HG03565 (cell line): Measurements from ENCODE around the gene SARDH.
"Not testable (repeated sequence)": the region's sequence is repeated elsewhere in the genome, so short reads cannot be mapped to it uniquely, and the experiment has no call there.

Experiments used
- ATAC-seq: cut with Tn5 transposase; IDR thresholded peaks from one replicate; pipeline ENCODE4 v1.9.1; 2021; ENCODE audit warnings: mild to moderate bottlenecking, moderate library complexity; ENCODE audit not compliant: unreplicated experiment

The SARDH gene

GRCh38 chr9:133635098-133635497 is 103.1 kb downstream of the SARDH start:
- no peak for ATAC-seq

- no peak for ATAC-seq
Measured at GRCh38 chr9:133634081-133634691, 104.0 kb downstream of the SARDH start.

DNA sequence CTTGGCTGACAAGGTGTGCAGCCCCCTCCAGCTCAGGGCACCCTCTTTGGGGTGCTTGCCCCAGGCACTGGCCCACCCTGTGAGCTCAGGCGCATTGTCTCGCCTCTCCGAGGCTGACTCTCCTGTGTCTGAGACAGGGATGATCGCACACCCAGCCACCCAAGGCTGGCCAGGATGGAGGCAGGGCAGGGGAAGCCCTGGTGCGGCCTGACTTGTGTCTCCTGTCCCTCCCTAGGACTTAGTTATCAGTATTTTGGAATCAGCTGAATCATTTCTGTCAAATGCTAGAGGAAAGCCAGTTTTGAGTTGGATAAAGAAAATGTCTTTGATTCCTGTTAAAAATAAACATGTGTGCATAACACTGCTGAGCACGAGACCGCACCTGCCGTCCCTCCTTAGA is 104.5 kb downstream of the SARDH start:
- no peak for ATAC-seq

GRCh38 chr9:133632806-133633680 is 105.1 kb downstream of the SARDH start:
- no peak for ATAC-seq

- no peak for ATAC-seq
Measured at GRCh38 chr9:133631111-133631510, 107.0 kb downstream of the SARDH start.

GRCh38 chr9:133629221-133630110 is 108.7 kb downstream of the SARDH start:
- ATAC-seq: no peak

DNA sequence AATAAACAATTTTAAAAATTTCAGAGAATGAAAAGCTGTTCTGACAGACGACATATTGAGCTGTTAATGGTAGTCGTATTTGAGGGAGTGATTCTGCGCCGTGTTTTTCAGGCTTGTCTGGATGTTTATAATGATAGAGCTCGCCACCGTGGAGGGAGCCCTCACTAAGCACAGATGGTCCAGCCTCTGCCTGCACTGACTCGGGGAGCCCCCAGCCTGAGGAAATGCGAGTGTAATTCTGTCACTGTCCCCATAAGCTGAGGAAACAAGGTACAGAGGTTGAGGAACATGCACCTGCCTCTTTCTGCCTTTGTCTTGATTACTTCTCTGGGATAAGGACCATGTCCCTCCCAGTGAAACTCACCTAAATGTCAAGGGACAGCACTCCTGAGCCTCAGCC is 109.4 kb downstream of the SARDH start:
- ATAC-seq: no peak

- no peak for ATAC-seq
Measured at GRCh38 chr9:133627341-133627740, 110.8 kb downstream of the SARDH start.

- ATAC-seq: not testable (repeated sequence)
Measured at GRCh38 chr9:133626008-133626407, 112.1 kb downstream of the SARDH start.

GRCh38 chr9:133622555-133622954 is 115.6 kb downstream of the SARDH start:
- no peak for ATAC-seq

DNA sequence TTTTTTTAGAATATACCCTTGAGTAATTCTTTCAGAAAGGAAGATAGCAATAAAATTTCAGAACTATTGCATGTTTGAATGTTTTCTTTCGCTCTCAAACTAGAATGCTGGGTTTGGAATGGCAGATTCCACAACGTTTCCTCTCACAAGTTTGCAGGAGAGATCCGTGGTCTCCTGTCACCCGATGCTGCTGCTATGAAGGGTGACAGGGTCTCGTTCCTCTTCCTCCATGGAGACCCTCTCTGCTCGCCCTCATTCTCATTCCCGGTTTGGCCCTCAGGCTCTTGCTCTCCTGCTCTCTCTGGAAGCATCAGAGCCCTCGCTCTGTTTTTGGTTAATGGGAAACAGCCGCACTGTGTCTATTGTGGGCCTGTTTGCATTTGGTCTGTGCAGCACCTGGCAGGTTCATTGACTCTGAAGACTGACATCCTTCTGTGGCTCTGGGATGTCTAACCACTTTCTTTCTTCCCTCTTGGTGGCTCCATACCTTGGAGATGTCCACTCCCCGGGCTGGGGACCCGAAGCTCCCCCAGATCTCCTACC is 116.4 kb downstream of the SARDH start:
- no peak for ATAC-seq

- ATAC-seq: no peak
Measured at GRCh38 chr9:133619791-133620190, 118.4 kb downstream of the SARDH start.

- ATAC-seq: no peak
Measured at GRCh38 chr9:133618726-133619125, 119.4 kb downstream of the SARDH start.

- no peak for ATAC-seq
Measured at GRCh38 chr9:133616643-133617405, 121.3 kb downstream of the SARDH start.

GRCh38 chr9:133615606-133616188 is 122.5 kb downstream of the SARDH start:
- no peak for ATAC-seq

DNA sequence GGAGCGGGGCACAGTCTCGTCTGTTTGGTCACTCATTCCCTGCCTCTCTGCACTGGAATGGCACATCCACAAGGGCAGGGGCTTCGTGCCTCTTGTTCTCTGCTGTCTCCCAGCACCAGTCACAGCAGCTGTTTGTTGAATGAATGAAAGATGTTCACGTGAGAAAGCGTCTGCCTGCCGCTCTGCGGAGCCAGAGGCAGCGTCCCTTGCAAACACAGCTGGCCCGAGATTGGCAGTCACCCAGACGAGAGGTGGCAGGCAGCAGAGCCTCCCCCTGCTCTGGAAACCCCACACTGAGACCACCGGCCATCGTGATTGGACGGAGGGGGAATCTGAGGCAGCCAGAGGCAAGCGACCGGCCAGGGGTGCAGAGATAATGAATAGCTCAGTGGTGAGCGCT is 123.0 kb downstream of the SARDH start:
- ATAC-seq: no peak

DNA sequence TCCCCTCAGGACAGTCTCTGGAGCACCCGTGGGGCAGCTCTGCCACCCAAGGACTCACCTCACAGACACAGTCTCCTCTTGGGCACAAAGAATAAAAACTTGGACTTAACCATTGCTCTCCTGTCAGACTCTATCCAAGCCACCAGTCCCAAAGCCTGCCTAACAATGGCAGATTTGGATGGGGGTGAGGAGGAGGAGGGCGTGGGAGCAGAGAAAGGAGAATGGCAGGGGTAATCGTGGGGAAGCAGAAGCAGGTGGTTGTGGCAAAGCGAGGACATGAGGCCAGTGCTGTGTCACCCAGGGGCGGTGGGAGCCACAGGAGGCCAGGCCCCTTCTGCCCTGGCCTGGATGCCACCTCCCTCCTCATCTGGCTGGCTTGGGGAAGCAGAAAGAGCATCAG is 123.5 kb downstream of the SARDH start:
- no peak for ATAC-seq

DNA sequence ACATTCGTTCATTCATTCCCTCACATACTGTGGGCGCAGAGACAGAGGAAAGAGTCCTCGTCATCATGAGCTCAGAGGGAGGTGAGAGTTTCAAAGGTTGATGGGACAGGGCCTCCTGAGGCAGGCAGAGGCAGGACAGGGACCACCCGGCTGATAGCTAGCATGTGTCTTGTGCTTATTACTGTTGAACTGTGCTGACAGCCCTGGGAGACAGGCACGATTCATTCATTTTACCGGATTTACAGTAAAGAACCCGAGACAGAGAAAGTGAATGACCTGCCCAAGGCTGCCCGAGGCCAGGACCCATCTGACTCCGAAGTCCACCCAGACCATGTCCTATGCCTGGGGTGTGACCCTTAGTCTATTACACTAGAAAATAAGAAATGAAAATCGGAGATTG is 124.1 kb downstream of the SARDH start:
- no peak for ATAC-seq
